Osteoblast (primary cell): ENCODE measurements around the gene ADGRD2. TPM values are rescaled to one million over a fixed set of nuclear protein-coding genes. Genes with fewer than 3 reads are reported as not detected.

Source experiments
- DNase-seq: peaks from one replicate; pipeline ENCODE4 v3.0.0; 2011; ENCODE audit warnings: low spot score, mixed read lengths; ENCODE audit not compliant: insufficient read length; ENCODE audit errors: missing footprints
- H2AFZ ChIP-seq: 2 replicates; pipeline ENCODE4 v1.6.0; 2011; ENCODE audit warnings: mild to moderate bottlenecking, low read length
- H3K27ac ChIP-seq: 2 replicates; pipeline ENCODE4 v1.5.1; 2011; ENCODE audit warnings: mild to moderate bottlenecking, low read depth, low read length, moderate library complexity
- H3K27me3 ChIP-seq: 2 replicates; pipeline ENCODE4 v1.6.0; 2012; ENCODE audit warnings: mild to moderate bottlenecking, control low read depth, inconsistent platforms, low read length, moderate library complexity; ENCODE audit not compliant: insufficient read depth
- H3K36me3 ChIP-seq: 2 replicates; pipeline ENCODE4 v1.5.1; 2011; ENCODE audit warnings: mild to moderate bottlenecking, low read length, control low read depth, moderate library complexity; ENCODE audit not compliant: insufficient read depth
- H3K4me1 ChIP-seq: 2 replicates; pipeline ENCODE4 v1.5.1; 2011; ENCODE audit warnings: mild to moderate bottlenecking, low read length, control low read depth, moderate library complexity; ENCODE audit not compliant: insufficient read depth
- H3K4me2 ChIP-seq: 2 replicates; pipeline ENCODE4 v1.6.0; 2011; ENCODE audit warnings: mild to moderate bottlenecking, low read length; ENCODE audit not compliant: insufficient read depth
- H3K4me3 ChIP-seq: fragments of 200-600 bp; sonication (generic); 3 replicates; pipeline ENCODE4 v1.5.1; 2012; ENCODE audit warnings: mild to moderate bottlenecking, low read length, inconsistent platforms; ENCODE audit not compliant: insufficient read depth
- H3K79me2 ChIP-seq: 2 replicates; pipeline ENCODE4 v1.6.0; 2012; ENCODE audit warnings: mild to moderate bottlenecking, low read length, control low read depth, inconsistent platforms; ENCODE audit not compliant: insufficient read depth
- H3K9me3 ChIP-seq: 2 replicates; pipeline ENCODE4 v1.5.1; 2011; ENCODE audit warnings: low read depth, low read length, control low read depth
- H4K20me1 ChIP-seq: 2 replicates; pipeline ENCODE4 v1.6.0; 2012; ENCODE audit warnings: mild to moderate bottlenecking, low read length, control low read depth; ENCODE audit not compliant: insufficient read depth
- CTCF ChIP-seq: IDR thresholded peaks from 2 replicates; pipeline ENCODE4 v1.5.1; 2011; ENCODE audit warnings: mild to moderate bottlenecking, low read depth, low read length, moderate library complexity; ENCODE audit errors: extremely low read depth
- total RNA-seq: library from RNA; depleted of rRNA; stranded (reverse); fragments of >200 nt; gene quantifications from 2 replicates; pipeline ENCODE4 v1.2.3, GENCODE V29; 2012

Gene ADGRD2
- total RNA-seq, 1 donor = not detected

- Histone ChIP-seq H3K27ac (no peak overlapping the region), H4K20me1 (no peaks in the 10 kb centered on the region), H2AFZ (no peak overlapping the region), H3K36me3 (no peaks in the 10 kb centered on the region), H3K4me2 (no peak overlapping the region), H3K79me2 (no peaks in the 10 kb centered on the region), H3K9me3 (peaks cover 2% of the 10 kb centered on the region), H3K4me1 (no peaks in the 10 kb centered on the region), H3K27me3 (peaks cover 3% of the 10 kb centered on the region), H3K4me3 (no peak overlapping the region)
- peak; percentile 80 for DNase-seq
- TF ChIP-seq CTCF = no peak
These were observed 7.4 kb upstream of the ADGRD2 start for GRCh38 chr9:124442826-124443225.

GRCh38 chr9:124443625-124444024 lies 6.6 kb upstream of the ADGRD2 start:
- Histone ChIP-seq H3K27ac (no peak overlapping the region), H3K9me3 (peaks cover 2% of the 10 kb centered on the region), H3K4me2 (no peak overlapping the region), H3K27me3 (peaks cover 3% of the 10 kb centered on the region), H3K4me1 (no peaks in the 10 kb centered on the region), H4K20me1 (no peaks in the 10 kb centered on the region), H3K36me3 (no peaks in the 10 kb centered on the region), H3K4me3 (no peak overlapping the region), H2AFZ (no peak overlapping the region), H3K79me2 (no peaks in the 10 kb centered on the region)
- peak; percentile 49 for DNase-seq
- TF ChIP-seq CTCF = no peak

GRCh38 chr9:124444166-124444565 lies 6.1 kb upstream of the ADGRD2 start:
- no peak for DNase-seq
- Histone ChIP-seq H3K27me3 (peaks cover 3% of the 10 kb centered on the region), H3K79me2 (no peaks in the 10 kb centered on the region), H3K4me3 (no peak overlapping the region), H3K9me3 (peaks cover under 1% of the 10 kb centered on the region), H4K20me1 (no peaks in the 10 kb centered on the region), H2AFZ (no peak overlapping the region), H3K4me1 (no peaks in the 10 kb centered on the region), H3K27ac (no peak overlapping the region), H3K36me3 (no peaks in the 10 kb centered on the region), H3K4me2 (no peak overlapping the region)
- no peak for TF ChIP-seq CTCF

GRCh38 chr9:124447297-124447661 lies 3.0 kb upstream of the ADGRD2 start:
- Histone ChIP-seq H3K4me1 (no peaks in the 10 kb centered on the region), H3K9me3 (no peaks in the 10 kb centered on the region), H3K27me3 (peaks cover 18% of the 10 kb centered on the region), H3K79me2 (no peaks in the 10 kb centered on the region), H2AFZ (no peak overlapping the region), H3K36me3 (no peaks in the 10 kb centered on the region), H4K20me1 (no peaks in the 10 kb centered on the region), H3K4me3 (no peak overlapping the region), H3K27ac (no peak overlapping the region), H3K4me2 (no peak overlapping the region)
- no peak for TF ChIP-seq CTCF
- peak; percentile 25 for DNase-seq
